HG03469 (cell line): ENCODE data around the gene CYP3A4.
"Not testable (repeated sequence)": the region's sequence is repeated elsewhere in the genome, so short reads cannot be mapped to it uniquely, and the experiment has no call there.

Experiments
- ATAC-seq: cut with Tn5 transposase; IDR thresholded peaks from one replicate; pipeline ENCODE4 v1.9.1; 2021; ENCODE audit warnings: mild to moderate bottlenecking, moderate library complexity, moderate number of reproducible peaks; ENCODE audit not compliant: unreplicated experiment

The CYP3A4 gene

DNA sequence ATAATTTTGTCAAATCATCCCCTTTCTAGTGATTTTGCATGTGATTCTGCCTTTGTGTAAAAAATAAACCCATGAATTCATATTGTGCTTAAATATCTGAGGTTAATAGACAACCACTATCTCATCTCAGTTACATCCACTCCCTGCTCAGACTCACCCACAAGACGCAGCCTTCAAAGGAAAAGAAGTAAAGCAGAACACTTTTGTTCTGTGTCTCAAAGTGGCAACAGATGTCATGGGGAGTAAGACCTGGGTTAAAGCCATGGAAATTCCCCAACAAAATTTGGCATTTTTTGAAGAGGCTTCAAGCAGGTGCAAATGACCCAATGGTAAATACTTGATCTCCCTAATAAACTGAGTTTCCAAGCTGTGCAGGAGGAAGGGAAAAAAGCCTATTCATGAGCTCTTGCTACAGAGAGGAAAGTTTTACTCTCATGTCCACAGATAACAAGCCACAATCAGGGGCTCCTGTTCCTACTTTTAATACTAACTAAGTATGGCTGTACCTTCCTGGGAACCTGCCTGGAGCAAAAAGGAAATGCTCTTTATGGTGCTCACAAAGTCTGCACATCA is 53.7 kb downstream of the CYP3A4 start:
- no peak for ATAC-seq

DNA sequence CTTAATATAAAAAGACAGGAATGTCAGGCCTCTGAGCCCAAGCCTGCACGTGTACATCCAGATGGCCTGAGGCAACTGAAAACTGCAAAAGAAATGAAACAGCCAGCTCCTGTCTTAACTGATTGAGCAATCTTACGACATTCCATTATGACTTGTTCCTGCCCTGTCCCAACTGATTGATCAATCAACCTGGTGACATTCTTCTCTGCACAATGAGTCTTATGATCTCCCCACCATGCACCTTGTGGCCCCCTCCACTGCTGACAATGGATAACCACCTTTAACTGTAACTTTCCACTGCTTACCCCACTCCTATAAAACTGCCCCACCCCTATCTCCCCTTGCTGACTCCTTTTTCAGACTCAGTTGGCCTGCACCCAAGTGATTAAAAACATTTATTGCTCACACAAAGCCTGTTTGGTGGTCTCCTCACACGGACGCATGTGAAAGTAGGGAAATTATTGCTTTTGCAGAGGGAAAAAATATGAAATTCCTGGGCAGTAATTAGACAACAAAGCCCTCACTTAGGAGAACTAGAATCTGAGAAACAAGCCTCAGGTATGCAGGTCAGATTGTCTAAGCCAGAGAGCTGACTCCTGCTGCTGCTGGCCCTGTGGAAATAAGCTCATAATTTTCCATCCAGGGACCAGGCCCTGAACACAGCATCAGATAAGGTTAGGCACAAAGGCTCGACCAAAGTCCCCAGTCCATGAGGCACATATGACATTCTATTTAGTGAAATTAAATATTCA is 54.3 kb downstream of the CYP3A4 start:
- ATAC-seq = no peak

DNA sequence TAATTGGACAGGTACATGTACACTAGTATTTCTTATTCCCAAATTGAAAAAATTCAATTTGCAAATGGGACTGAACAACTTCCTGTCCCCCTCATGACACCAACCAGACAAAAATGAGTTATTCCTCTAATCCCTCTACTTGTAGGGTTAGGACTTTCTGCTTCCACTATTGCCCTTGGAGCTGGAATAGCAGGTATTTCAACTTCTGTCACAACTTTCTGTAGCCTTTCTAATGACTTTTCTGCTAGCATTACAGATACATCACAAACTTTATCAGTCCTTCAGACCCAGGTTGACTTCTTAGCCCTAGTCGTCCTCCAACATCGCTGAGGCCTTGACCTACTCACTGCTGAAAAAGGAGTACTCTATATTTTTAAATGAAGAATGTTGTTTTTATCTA is 55.4 kb downstream of the CYP3A4 start:
- ATAC-seq = no peak

DNA sequence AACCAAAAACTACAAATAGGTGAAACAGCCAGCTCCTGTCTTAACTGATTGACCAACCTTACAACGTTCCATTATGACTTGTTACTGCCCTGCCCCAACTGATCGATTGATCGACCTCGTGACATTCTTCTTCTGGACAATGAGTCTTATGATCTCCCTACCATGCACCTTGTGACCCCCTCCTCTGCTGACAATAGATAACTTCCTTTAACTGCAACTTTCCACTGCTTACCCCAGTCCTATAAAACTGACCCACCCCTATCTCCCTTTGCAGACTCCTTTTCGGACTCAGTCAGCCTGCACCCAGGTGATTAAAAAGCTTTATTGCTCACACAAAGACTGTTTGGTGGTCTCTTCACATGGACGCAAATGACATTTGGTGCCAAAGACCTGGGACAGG is 60.8 kb downstream of the CYP3A4 start:
- not testable (repeated sequence) for ATAC-seq

DNA sequence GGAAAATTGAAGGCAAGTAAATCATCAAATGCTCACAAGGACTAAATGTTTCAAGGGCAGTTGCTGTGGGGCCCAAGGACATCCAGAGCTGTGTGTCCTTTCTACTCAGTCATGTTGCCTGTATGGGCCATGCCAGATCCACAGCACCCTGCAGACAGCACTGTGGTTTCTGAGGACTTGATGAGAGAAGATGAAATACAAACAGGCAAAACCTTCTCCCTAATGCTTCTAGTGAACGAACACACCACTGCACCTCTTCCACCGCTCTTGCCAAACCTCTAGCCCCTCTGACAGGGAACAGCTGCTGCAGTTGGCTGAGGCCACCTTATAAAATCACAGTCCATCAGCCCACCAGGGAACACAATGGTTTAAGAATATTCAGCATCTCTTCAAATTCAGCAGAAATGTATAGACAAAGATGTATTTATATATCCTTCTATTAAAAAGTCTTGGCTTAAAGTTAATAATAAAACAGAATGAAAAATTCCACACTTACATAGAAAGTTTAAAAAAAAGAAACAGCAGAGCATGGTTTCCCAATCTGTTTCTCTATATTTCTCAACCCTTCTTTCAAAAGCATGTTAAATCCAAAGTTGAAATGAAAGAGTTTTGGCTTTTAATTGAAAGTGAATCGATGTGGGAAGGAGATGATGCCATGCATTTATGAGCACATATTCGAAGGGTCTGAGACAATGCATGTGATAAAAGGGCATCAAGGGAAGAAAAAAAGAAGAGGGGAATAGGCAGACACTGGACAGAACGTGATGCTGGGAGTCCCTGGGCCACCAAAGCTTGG is 63.0 kb downstream of the CYP3A4 start:
- no peak for ATAC-seq

DNA sequence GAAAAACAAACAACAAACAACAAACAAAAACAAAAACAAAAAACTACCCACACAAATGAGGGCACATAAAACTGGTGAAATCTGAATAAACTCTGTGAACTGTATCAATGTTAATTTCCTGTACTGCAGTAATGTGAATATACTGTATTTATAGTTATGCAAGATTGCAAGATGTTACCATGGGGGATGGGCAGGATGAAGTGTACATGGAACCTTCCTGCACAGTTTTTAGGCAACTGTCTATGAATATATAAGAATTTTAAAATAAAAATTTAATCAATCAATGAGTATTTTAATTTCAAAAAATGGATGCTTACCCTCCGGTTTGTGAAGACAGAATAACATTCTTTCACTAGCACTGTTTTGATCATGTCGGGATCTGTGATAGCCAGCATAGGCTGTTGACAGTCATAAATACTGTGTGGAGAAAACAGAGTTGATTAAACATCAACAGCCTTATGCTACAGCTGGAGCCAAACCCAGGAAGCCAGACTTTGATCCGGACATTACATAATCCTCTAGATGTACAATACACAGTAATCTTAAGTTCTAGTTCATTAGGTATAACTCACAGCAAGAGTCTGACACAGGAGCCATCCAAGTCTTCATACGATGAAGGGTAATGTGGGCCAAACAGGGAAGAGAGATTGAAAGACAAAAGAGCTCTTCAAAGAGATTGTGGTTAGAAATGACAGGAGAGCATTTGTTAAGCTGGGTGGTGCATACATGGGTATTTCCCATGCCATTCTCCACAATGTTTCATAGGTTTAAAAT is 63.8 kb downstream of the CYP3A4 start:
- ATAC-seq = no peak

DNA sequence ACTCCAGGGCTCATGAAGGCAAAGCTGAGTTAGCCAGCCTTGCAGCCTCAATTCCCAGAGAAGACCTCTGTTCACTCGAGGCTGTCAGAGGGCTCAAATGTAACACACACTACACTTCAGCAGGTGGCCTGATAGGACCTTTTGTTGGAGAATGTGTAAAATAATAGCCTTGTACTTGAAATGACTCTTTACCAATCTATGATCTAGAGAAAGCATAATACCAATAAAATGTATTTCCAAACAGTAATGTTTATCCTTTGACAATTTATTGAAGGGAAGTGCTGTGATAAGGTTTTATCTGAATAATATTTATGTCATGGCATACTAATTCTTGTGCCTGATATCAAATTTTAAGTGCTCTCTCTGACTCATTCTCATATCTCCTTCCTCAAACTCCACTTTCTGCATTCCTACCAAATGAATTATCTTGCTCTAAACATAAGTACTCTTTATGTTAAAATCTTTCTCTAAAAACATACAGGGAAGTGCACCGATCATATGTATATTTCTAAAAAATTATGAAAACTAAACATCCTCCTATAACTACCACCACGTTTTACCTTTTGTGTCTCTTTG is 69.9 kb downstream of the CYP3A4 start:
- no peak for ATAC-seq

- no peak for ATAC-seq
Measured at GRCh38 chr7:99709838-99710578, 74.0 kb downstream of the CYP3A4 start.

DNA sequence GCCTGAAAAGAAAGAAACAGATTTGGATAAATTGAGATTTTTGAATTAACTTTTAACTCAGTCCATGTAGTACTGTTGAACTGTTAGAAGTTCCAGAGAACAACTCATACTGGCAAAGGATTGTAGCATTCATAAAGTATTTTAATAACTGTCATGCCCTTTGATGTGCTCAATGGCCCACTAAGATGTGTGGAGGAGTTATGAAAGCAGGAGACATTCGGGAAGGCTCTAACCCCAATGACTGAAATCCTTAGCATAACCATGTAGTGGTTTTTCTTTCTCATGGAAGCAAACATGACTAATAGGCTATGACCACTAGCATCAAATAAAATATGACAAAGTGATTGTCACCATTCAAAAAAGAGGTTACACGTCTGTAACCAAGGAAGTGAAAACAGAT is 74.7 kb downstream of the CYP3A4 start:
- no peak for ATAC-seq

DNA sequence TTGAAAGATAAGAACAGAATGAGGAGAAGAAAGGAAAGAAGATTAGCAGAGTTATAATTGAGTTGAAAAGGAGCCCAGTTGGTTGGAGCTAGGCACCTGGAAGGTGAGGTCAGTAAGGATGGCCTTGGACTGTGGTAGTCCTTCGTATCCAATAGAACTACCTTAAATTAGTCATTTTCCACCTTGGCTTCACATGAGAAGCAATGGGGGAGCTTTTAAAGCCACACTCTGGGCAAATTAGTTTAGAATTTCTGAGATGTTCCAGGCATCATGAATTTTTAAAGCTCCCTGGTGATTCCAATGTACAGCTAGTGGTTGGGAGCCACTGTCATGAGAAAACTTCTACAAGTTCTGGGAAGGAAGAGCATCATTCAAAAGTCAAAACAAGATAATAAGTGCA is 76.9 kb downstream of the CYP3A4 start:
- ATAC-seq = no peak
